HepG2 (cell line): ENCODE measurements around the gene MCM10.
"Not testable (repeated sequence)": the region's sequence is repeated elsewhere in the genome, so short reads cannot be mapped to it uniquely, and the experiment has no call there.

Experiments
- ATF5 ChIP-seq: sonication (generic); formaldehyde crosslinking; IDR thresholded peaks from 2 replicates; pipeline ENCODE4 v1.4.0; 2020; ENCODE audit warnings: mild to moderate bottlenecking, low read depth, missing genetic modification reagents
- CTCF ChIP-seq: sonication (generic); formaldehyde crosslinking; IDR thresholded peaks from 2 replicates; pipeline ENCODE4 v1.5.0; 2020; ENCODE audit warnings: mild to moderate bottlenecking, missing genetic modification reagents, moderate library complexity
- ELF1 ChIP-seq: sonication (generic); formaldehyde crosslinking; IDR thresholded peaks from 2 replicates; pipeline ENCODE4 v1.4.0; 2020; ENCODE audit warnings: missing genetic modification reagents
- EZH2 ChIP-seq: conservative IDR thresholded peaks from 2 replicates; pipeline ENCODE4 v1.6.1; 2012; ENCODE audit warnings: mild to moderate bottlenecking, low read depth, low read length, moderate library complexity
- HOXD1 ChIP-seq: sonication (generic); formaldehyde crosslinking; IDR thresholded peaks from 2 replicates; pipeline ENCODE4 v1.5.0; 2020; ENCODE audit warnings: missing genetic modification reagents
- JUND ChIP-seq: sonication (generic); formaldehyde crosslinking; IDR thresholded peaks from 2 replicates; pipeline ENCODE4 v1.8.0; 2022; ENCODE audit warnings: mild to moderate bottlenecking, missing genetic modification reagents
- MXI1 ChIP-seq: IDR thresholded peaks from 3 replicates; pipeline ENCODE4 v1.6.1; 2012; ENCODE audit warnings: low read depth, low read length, inconsistent platforms, borderline replicate concordance
- RNF2 ChIP-seq: fragments of 450-650 bp; conservative IDR thresholded peaks from 2 replicates; pipeline ENCODE4 v1.6.1; 2016; ENCODE audit warnings: low read depth
- SIN3B ChIP-seq: fragments of 150-350 bp; IDR thresholded peaks from 2 replicates; pipeline ENCODE4 v1.6.1; 2014; ENCODE audit warnings: low read length
- STAT6 ChIP-seq: sonication (generic); formaldehyde crosslinking; IDR thresholded peaks from 2 replicates; pipeline ENCODE4 v1.4.0; 2020; ENCODE audit warnings: missing genetic modification reagents, mild to moderate bottlenecking, borderline replicate concordance
- TAF15 ChIP-seq: fragments of 200-400 bp; formaldehyde crosslinking; IDR thresholded peaks from one replicate; pipeline ENCODE4 v1.6.1; 2018; ENCODE audit warnings: mild to moderate bottlenecking, low read depth, low read length; ENCODE audit not compliant: poor library complexity, severe bottlenecking
- ZFAT ChIP-seq: sonication (generic); formaldehyde crosslinking; conservative IDR thresholded peaks from 2 replicates; pipeline ENCODE4 v1.8.1; 2023; ENCODE audit warnings: missing genetic modification reagents, inconsistent platforms
- ZFP41 ChIP-seq: sonication (generic); formaldehyde crosslinking; IDR thresholded peaks from 2 replicates; pipeline ENCODE4 v1.4.0; 2020; ENCODE audit warnings: mild to moderate bottlenecking, missing genetic modification reagents, borderline replicate concordance

GRCh38 chr10:13155860-13156259, 5.5 kb upstream of the MCM10 start:
- not testable (repeated sequence) for TF ChIP-seq JUND; ZFP41 (CRISPR knock-in tag); EZH2; ATF5; CTCF; RNF2; TAF15; ELF1; ZFAT (CRISPR knock-in tag); HOXD1 (CRISPR knock-in tag); SIN3B; STAT6; MXI1
